M059J (cell line): ENCODE measurements around the gene C12orf57. TPM values are rescaled to one million over a fixed set of nuclear protein-coding genes. Genes with fewer than 3 reads are reported as not detected.
"Not testable (repeated sequence)": the region's sequence is repeated elsewhere in the genome, so short reads cannot be mapped to it uniquely, and the experiment has no call there.

Experiments
- DNase-seq: peaks from one replicate; pipeline ENCODE4 v3.0.0-alpha.2; 2012; ENCODE audit warnings: low read depth
- total RNA-seq: library from RNA; depleted of rRNA; stranded (reverse); fragments of >200 nt; shearing (Covaris generic); gene quantifications from 2 replicates; pipeline ENCODE4 v1.2.3, GENCODE V29; 2014; rRNA removed

The C12orf57 gene, protein sequence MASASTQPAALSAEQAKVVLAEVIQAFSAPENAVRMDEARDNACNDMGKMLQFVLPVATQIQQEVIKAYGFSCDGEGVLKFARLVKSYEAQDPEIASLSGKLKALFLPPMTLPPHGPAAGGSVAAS
- total RNA-seq: 192 and 242 TPM in 2 replicates

- peak; percentile 95 for DNase-seq
Measured at GRCh38 chr12:6943722-6944380, at the start of gene C12orf57, which contains the start of gene RNU7-1. TSS of gene C12orf57 (plus strand) at chr12:6944022. CDS start at chr12:6944122, 100 bp downstream. TSS of gene RNU7-1 (plus strand) at chr12:6943816.

DNA sequence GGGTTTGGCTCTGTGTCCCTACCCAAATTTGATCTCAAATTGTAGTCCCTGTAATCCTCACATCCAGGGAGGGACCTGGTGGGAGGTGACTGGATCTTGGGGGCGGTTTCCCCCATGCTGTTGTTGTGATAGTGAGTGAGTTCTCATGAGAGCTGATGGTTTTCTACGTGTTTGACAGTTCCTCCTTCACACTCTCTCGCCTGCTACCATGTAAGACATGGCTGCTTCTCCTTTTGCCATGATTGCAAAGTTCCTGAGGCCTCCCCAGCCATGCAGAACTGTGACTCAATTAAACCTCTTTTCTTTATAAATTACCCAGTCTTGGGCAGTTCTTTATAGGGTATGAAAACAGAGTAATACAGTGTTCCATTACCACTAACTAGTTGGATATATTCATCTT is 49.5 kb upstream of the C12orf57 start:
- DNase-seq: no peak

DNA sequence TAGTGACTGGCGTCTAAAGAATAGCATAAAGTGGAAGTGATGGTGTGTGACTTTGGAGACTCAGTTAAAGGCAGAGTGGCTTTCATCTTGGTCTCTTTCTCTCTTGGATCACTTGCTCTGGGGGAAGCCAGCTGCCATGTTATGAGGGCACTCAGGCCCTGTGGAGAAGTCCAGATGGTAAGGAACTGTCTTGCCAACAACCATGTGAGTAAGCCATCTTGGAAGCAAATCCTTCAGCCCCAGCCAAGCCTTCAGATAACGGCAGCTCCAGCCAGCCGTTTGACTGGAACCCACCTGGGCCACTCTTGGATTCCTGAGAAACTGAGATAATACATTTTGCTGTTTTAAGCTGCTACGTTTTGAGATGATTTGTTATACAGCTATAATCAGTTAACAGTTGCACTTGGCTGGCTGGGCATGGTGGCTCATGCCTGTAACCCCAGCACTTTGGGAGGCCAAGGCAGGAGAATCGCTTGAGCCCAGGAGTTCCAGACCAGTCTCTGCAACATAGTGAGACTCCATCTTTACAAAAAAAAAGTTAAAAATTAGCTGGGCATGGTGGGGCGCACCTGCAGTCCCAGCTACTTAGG is 46.9 kb upstream of the C12orf57 start:
- DNase-seq: no peak

- no peak for DNase-seq
Measured at GRCh38 chr12:6899427-6899826, 44.4 kb upstream of the C12orf57 start.

DNA sequence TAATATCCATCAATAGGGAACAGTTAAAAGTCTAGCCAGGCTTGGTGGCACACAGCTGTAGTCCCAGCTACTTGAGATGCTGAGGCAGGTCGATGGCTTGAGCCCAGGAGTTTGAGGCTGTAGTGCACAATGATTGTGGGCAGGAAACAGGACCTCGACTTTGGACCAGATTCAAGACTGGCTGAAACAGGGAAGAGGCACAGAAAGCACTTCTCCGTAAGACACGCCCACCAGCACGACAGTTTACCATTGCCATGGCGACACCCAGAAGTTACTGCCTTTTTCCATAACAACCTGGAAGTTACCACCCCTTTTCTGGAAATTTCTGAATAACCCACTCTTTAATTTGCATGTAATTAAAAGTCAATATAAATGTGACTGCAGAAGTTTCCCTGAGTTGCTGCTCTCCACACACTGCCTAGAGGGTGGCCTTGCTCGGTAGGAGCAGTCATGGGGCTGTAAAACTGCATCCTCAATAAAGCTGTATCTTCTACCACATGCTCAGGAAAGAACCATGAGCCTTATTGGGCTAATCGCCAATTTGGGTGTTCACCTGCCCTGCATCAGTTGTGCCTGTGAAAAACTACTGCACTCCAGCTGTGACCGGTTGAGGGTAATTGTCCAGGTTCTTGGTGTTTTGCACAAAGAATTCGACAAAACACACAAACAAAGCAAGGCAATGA is 43.8 kb upstream of the C12orf57 start:
- DNase-seq: peak; percentile 86

DNA sequence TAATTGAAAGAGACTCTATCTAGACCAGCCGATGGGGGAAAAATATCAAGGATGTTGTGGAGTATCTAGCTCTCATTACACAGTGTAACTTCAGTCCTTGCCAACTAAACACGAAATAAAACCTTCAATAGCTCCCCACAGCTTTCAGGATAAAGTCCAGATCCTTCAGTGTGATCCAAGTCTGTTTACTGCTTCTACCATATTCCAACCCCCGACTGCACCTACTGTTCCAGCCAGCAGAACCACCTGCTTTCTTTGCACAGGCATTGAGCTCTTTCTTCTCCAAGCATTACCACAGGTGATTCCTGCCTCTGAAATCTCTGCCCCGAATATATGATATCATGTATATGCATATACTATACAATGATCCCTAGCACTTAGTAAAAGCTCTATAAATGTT is 41.4 kb upstream of the C12orf57 start:
- DNase-seq: no peak

- peak; percentile 87 for DNase-seq
Measured at GRCh38 chr12:6903722-6904121, 40.1 kb upstream of the C12orf57 start.

- peak; percentile 96 for DNase-seq
Measured at GRCh38 chr12:6904280-6905276, 39.2 kb upstream of the C12orf57 start, which contains the start of gene LRRC23. TSS of gene LRRC23 (plus strand) at chr12:6904822. CDS start at chr12:6905634, 812 bp downstream.

DNA sequence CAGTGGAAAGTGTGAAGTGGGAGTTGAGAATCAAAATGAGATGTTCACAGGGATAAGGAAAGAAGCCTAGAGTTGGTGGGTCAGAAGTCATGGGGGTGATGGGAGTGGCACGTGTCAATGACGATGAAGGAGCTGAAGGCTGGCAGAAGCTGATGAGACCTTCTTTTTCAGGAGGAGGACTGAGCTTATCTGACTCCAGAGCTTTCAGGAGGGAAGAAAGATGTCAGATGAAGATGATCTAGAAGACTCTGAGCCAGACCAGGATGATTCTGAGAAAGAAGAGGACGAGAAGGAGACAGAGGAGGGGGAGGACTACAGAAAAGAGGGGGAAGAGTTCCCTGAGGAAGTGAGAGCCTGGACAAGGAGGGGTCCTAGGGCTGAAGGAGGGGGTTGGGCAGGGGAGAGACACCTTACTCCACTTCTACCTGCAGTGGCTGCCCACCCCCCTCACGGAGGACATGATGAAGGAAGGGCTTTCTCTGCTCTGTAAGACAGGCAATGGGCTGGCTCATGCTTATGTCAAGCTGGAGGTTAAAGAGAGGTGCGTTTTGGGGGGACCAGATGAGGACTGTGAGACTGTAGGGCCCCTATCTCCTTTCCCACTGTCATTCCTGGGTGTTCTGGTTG is 38.3 kb upstream of the C12orf57 start:
- no peak for DNase-seq

DNA sequence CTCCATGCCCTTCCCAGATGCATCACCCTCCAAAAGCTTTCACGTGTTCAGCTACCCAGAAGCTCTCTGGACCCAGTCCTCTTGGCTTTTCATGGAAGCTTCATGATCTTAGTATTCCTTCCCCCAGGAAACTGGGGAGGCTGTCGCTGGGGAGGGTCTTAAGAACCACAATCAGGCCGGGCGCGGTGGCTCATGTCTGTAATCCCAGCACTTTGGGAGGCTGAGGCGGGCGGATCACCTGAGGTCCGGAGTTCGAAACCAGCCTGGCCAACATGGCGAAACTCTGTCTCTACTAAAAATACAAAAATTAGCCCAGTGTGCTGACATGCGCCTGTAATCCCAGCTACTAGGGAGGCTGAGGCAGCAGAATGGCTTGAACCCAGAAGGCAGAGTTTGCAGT is 35.7 kb upstream of the C12orf57 start:
- not testable (repeated sequence) for DNase-seq

- no peak for DNase-seq
Measured at GRCh38 chr12:6909421-6910145, 34.2 kb upstream of the C12orf57 start.

- DNase-seq: no peak
Measured at GRCh38 chr12:6912164-6912935, 31.5 kb upstream of the C12orf57 start.

DNA sequence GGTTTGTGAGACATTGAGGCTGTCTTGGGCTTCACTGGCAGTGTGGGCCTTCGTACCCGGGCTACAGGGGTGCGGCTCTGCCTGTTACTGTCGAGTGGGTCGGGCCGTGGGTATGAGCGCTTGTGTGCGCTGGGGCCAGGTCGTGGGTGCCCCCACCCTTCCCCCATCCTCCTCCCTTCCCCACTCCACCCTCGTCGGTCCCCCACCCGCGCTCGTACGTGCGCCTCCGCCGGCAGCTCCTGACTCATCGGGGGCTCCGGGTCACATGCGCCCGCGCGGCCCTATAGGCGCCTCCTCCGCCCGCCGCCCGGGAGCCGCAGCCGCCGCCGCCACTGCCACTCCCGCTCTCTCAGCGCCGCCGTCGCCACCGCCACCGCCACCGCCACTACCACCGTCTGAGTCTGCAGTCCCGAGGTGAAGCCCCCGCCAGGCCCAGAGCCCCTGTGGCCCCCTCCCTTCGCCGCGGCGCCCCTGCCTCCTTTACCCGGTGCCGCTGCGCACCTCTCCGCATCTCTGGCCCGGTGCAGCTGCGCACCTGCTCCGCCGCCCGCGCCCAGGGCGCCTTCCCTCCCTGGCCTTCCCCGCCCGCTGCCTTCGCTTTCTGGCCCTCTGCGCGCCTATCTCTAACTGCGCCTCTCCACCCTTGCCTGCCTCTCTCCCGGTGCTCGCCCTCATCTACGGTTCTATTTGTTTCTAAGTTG is 29.4 kb upstream of the C12orf57 start, which contains the start of gene ENO2:
Gene ENO2 (plus strand): TSS at position 335 of the 701 bp plus-strand sequence. CDS start 1,253 bp downstream, outside the sequence.
- peak; percentile 71 for DNase-seq

DNA sequence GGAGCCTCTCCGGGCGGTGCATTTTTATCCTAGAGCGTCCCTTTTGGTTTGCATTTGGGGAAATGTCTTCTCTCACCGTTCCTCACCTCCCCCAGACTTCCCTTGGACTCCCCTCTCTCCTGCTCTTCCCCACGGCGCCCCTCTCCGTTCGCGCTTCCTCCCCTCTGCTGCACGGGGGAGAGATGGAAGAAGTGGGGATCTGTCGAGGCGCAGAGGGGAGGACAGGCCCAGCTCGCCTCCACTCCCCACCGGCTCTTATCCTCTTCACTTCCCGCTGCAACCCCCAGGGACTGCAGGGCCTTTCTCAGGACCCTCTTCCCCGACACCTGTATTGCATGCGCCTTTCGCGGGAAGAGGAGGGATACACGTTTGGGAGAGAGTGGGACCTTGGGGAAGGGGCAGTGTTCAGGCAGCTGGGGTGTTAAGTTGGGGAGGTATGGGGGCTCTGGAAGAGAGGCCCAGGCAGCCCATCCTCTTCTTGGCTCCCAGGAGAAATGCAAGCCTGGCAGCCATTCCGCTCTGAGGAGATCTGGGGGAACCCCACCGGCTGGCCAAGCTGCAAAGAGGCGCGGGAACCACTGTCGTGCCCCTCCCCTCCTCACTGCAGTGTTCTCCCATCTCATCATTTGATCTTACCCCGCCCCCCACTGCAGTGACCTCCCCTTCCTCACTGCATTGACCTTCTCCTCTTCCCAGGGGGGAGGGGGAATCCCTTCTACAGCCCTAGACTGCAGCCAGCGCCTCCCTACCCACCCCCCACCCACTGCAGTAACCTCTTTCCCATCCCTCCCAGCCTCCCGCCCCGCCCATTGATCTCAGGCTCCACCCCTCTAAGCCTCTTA is 28.7 kb upstream of the C12orf57 start:
- no peak for DNase-seq

GRCh38 chr12:6915789-6916285 is 28.0 kb upstream of the C12orf57 start:
- no peak for DNase-seq

GRCh38 chr12:6916426-6917200 is 27.2 kb upstream of the C12orf57 start:
- no peak for DNase-seq
